HG02885 (cell line): ENCODE measurements around the gene KLHL1.

Experiments used
- ATAC-seq: cut with Tn5 transposase; IDR thresholded peaks from one replicate; pipeline ENCODE4 v1.9.1; 2021; ENCODE audit warnings: mild to moderate bottlenecking; ENCODE audit not compliant: unreplicated experiment, poor library complexity

The KLHL1 gene

DNA sequence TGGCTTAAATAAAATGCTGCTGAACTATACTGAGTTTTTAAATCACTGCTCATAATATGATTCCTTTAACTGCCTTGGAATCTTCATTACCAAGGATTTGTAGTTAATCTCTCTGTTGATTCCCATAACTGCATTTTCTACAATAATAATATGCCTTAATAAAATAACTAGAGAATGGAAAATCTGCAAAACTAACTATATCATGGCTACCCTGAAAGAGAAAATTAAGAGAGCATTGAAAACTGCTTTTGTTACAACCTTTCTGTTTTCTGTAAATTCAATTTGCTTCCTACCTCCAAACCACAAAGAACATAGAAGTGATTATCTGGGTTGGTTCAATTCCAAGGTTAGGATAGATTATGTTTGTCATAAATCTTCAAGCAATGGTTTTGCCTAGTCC, 203.5 kb downstream of the KLHL1 start:
- ATAC-seq = no peak

DNA sequence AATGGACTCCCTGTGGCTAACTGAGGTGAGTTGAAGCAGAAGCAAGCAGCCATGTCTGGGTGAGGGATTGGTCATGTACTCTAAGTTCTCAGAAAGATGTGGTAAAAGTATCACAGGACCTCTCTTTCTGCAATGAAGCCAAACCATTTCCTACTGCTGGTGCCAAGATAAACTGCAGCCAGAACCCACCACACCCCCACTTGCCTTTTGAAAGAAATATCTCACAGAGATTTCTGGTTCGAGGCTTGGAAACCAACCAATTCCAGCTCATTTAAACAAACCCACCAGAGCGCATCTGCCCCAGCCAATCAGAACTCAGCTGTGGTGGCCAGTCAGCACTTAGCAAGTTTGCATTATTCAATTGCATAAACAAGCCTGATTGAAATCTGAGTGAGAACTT, 205.2 kb downstream of the KLHL1 start:
- ATAC-seq = no peak

DNA sequence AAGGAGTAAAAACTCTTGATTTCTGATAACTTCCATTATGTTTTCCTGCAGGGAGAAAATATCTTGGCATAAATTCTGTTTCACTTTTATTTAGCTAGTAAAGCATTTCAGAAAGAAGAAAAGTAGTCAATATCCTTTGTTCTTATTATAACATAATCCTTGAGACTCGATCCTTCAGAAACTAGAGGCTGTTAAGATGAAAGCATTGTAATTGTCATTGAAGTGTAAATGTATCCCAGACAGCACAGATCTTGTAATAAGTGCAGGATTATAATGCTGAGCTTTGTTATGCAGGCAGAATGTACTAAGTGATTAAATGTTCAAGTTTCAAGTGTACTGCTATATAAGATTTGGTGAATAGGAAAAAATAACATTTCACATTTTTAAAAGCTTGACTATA, 225.8 kb downstream of the KLHL1 start:
- no peak for ATAC-seq

DNA sequence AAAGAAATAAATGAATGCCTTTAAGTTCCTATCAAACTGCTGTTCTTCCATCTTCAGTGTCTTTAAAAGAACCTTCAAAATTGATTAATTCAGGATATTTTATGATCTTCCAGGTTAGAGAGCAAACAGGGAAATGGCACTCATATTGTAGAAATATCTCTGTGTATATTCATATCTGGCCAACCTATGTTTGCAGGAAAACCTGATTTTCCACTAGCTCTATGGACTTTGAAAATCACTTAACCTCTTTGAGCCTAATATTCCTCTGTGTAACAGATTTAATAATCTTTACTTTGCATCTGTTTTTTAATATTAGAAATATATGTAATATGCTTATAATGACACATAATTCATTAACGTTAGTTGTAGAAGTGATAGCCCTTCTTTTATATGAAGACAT, 228.3 kb downstream of the KLHL1 start:
- no peak for ATAC-seq

DNA sequence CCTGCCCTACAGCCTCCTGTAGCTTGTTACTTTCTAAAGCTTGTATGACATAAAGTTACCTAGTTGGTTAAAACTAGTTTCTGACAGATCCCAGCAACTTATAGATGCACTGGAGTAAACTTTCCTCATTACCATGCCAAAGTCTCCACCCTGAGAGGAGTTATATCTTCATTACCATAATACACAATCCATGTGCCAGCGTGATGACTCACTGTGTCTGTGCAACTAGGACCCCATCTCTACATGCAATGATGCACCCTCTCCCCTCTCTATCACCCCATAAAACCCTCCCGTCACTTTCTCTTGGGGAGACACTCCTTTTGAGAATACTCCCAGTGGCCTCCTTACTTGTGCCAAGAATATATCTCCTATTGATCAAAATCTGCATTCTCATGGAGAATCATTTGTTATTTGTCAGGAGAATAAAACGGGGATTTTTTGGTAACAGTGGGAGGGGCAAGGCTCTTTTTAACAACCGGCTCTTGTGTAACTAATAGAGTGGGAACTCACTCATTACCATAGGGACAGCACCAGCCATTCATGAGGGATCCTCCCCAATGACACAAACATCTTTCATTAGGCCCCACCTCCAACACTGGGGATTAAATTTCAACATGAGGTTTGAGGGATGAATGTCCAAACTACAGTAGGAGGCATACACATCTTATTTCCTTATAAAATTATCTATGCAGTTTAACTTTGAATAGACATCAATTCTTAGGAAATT, 235.8 kb downstream of the KLHL1 start:
- ATAC-seq = no peak

DNA sequence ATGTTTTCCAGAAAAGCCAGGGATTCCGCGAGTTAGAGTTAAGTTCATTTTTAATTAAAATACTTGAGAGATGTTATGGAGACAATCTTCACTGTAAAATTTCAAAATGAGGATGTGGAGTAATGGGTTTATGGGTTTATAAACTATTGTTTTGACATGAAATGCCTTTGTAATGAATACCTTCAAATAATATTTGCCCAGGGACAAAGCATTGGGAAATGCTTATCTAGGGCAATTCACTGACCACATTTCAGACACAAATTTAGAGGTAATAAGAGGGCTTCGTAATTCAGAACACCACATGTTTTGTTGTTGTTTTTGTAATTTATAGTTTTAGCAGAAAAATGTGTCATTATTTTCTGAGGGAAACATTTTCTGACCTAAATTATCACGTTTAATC, 241.7 kb downstream of the KLHL1 start:
- no peak for ATAC-seq

DNA sequence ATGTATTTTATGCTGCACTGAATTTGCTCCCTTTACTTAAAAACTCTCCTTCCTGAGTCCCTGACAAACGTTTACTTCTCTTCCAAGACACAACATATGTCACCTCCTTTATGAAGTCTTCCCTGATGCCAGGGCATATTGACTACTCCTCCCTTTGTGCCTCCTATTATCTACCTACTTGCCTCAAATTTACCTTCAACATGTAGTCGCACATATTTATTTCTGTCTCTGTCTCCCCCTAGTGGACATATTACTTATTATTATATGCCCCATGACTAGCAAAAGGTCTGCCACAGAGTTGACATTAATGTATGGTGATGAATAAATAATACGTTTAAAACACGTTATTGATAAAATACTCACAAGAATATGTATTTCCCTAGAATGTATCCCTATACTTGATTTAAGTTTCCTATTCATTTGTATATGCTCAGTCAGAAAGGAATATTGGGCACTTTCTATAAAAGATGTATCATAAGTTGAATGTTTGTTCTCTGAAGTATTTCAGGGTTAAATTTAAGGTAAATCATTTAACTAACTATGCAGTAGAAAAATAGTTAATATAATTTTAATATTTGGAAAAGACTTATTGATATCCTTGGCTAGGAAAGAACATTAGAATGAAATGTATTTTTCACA, 250.9 kb downstream of the KLHL1 start:
- peak; percentile 96 for ATAC-seq

DNA sequence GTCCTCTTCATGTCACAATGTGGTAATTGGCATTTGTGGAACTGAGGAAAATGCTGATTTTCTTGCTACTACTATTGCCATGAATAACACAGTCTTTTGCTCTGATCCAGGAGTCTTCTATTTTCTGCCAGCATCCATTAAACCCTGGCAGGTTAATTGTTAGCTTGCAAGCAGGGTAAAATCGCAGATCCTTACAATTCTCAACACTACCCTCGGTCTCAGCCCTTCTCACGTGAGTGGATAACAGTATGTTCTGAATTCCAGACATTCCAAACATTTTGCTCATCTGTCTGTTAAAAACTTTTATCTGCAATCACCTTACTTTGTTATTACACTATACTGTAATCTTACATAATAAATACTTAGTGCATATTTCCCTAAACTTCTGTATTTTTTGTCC, 251.9 kb downstream of the KLHL1 start:
- no peak for ATAC-seq

DNA sequence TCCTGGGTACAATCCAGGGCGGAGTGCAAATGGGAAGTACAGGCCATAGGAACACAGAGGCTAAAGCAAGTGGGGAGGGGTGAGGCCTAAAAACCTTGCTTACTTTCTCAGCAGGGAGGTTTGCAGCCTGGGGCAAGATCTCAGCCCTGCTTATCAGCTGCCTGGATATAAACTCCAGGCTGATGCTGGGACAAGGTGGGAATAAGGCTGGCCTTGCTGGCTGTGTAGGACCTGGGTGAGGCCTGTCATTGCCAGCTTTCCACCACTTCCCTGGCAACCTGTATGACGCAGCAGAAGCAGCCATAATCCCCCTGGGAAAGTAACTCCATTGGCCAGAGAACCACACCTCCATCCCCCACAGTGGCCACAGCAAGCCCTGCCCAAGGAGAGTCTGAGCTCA, 279.7 kb downstream of the KLHL1 start:
- ATAC-seq = no peak

DNA sequence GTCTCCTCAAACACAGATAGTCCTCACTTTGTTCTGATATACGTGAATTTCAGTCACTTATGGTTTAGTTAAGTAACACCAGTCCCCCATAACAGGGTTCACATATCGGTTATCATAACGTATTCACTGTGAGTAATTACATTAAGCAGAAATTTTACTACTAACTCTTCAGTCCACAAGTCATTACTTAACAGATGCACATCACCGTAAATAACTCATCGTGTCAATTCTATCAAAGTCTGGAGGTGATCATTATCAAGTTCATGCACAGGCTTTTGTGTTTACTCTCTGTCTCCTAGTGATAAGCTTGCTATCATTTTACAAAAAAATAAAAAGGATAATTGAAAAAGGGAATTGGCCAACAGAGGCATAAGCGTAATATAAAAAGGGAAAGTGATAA, 288.1 kb downstream of the KLHL1 start:
- no peak for ATAC-seq

DNA sequence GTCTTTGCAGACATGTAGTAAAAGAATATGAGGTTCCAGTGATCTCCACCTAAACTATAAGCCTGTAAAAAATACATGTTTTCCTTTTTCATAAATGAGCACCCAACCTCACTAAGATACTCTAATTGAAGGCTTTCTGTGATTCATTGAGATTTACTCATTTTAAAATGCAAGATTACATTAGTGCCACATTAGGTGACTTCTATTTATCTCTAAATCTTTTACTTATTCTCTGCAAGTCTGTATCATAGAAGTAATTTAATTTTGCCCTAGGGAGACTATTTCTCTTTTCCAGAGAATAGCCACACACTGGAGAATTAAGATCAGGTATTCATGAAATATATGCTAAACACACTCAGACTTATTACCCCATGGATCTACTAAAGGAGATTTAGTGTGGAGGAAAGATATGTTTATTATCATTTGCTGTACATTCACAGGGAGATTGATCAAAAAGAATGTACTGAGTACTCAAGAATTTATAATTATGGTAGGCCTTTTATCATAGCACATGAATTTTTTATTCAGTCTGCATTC, 290.9 kb downstream of the KLHL1 start:
- ATAC-seq = no peak

DNA sequence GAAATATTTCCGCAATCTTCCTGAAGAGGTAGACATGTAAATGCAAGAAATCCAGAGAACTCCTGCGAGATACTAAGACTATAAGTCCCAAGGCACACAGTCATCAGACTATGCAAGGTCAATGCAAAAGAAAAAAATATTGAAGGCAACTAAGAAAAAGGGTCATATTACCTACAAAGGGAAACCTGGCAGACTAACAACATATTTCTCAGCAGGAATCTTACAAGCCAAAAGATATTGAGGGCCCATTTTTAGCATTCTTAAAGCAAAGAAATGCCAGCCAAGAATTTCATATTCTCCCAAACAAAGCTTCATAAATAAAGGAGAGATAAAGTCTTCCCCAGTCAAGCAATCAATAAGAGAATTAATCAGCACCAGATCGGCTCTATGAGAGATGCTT, 299.1 kb downstream of the KLHL1 start:
- ATAC-seq = no peak

DNA sequence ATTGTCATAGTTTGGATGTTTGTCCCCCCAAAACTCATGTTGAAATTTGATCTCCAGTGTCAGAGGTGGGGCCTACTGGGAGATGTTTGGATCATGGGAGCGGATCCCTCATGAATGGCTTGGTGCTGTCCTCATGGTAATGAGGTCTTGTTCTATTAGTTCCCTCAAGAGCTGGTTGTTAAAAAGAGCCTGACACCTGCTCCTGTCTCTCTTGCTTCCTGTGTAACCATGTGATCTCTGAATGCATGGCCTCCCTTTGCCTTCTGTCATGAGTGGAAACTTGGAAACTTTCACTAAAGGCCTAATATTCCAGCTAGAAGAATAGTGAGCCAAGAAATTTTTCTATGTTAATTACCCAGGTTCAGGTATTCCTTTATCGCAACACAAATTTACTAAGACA, 312.0 kb downstream of the KLHL1 start:
- no peak for ATAC-seq

DNA sequence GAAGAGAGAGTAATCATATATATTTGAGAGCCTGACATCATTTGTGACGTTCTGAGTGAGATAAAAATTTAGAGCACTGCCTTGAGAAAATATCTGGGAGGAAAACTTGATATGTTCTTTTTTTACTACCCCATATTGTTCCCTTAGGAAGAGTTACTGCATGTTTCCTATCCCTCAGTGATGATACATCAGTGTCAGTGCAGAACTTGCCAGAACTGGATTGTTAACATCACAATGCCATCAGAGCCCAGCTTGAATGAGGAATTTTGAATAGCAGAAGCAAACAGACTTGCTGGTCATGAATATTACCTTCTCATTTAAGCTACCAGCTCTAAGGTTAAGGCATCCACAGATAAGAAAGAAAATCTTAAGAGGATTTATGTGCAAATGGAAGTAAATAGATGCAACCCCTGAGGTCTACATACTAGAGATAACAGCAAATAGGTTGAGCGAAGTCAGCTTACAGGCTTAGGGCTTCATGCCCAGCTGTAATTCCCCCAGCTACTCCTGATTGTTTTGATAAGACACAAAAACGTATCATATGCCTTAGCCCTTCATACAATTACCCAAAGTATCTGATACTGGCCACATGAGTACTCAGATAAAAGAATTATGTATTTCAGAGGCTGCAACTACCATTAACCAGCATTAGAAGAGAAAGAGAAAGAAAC, 314.3 kb downstream of the KLHL1 start:
- ATAC-seq = no peak

DNA sequence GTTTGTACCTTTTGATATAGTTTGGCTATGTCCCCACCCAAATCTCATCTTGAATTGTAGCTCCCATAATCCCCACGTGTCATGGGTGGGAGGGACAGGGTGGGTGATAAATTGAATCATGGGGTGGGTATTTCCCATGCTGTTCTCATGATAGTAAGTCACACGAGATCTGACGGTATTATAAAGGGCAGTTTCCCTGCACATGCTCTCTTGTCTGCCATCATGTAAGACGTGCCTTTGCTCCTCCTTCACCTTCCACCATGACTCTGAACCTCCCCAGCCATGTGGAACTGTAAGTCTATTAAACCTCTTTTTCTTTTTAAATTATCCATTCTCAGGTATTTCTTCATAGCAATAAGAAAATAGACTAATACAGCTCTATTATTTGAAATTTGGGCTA, 331.3 kb downstream of the KLHL1 start:
- ATAC-seq = no peak

DNA sequence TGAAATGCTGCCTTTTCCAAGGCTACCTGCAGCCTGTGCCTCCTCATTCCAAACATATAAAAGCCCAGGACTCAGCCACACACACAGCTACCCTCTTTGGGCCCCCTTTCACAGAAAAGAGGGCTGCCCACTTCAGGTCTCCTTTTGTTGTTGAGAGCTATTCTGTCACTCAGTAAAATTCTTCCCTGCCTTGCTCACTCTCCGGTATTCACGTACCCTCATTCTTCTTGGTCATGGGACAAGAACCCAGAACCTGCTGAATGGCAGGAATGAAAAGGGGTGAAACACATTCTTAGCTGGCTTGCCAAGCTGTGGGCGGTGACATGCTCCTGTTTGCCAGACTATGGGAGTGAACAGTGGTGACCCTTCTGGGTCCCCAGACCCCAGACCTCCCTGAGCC, 338.6 kb downstream of the KLHL1 start:
- no peak for ATAC-seq

DNA sequence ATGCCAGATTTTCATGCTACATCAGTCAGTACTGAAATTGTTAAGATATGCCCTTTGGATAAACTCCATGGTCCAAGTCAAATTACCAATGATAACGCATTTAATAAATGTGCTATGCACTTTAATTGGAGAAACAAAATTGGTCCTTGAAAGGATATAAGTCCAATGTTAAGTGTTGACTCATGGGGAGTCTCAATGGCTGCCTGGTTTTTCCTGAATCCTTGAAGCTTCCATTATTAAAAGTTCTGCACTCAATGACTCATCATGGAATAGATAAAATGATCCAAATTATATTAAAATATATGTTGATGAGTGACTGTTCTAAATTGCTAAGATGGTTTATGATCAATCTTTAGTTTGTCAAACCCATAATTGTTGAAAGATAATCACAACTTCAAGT, 346.7 kb downstream of the KLHL1 start:
- no peak for ATAC-seq

DNA sequence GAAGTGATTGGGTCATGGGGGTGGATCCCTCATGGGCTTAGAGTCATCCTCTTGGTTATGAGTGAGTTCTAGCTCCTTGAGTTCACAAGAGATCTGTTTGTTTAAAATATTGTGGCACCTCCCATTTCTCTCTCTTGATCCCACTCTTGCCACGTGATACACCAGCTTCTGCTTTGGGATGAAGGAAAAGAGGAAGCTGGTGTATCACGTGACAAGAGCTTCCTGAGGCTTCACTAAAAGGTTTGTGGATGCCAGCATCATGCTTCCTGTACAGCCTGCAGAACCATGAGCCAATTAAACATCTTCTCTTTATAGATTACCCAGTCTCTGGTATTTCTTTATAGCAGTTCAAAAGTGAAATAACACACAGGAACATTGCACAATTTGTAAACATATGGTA, 353.2 kb downstream of the KLHL1 start:
- ATAC-seq = no peak

DNA sequence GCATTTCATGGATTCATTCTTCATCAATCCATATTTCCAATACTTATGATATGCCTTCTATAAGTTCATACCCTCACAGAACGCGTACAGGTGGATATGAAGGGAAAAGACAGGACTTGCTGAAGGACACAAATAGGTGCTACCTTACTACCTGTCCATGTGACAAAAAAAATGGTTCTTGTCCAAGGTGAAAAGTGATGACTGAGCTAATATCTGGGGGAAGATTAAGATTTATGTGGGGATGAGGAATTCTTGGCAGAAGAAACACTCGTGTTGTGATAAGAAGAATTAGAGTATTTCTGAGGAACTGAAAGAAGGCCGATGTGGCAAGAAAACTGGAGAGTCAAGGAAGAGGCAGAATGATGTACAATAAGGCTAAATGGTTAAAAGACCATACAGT, 357.0 kb downstream of the KLHL1 start:
- ATAC-seq = no peak

DNA sequence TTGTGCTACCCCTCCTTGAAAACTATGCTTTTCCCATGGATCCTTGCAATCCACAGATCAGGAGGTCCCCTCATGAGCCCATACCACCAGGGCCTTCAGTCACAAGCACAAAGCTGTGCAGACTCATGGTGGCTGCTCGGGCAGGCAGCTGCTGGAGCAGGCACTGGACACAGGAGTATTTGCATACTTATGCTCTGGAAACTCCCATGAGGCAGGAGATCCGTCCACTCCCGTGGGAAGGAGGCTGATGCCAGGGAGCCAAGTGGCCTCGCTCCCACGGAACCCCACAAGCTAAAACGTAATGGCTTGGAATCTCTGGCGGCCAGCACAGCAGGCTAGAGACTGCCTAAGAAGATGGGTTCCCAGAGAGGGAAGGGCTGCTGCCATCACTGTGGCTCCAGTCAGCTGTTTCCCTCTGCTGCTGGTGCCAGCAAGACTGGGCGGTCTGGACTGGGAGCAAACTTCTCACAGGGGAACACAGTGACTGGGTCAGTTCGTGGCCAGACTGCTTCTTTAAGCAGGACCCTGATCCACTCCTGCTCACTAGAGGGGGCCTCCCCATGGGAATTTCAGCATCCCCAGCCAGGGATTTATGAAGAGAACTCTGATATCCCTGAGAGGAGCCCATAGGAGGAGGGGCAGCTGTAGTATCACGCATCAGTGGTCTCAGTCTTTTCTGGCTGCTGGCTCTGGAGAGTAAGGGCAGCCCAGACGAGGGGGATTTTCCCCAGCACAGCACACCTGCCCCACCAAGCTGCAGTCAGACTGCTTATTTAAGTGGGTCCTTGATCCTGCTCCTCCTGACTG, 370.9 kb downstream of the KLHL1 start:
- ATAC-seq = no peak

DNA sequence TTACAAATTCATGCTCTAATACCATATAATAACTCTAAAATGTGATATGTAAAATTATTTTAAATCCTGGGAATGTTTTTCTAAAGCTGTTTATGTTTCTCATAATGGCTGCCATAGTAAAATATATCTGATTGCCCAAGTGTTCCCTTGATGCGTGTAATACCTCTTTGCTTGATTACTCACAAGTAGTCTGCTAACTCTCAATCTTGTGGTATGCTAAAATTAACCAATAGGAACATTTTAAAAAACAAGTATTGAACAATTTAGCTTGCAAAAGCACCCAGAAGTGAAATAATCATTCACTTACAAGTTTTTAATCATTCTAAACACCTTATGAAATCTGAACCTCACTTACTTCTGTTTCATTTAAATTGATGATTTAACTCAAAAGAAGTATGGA, 386.6 kb downstream of the KLHL1 start:
- ATAC-seq = no peak
